GM06990 (cell line): ENCODE measurements around the gene PPP1R3C.

Experiments used
- DNase-seq: peaks from one replicate; pipeline ENCODE4 v3.0.0-alpha.2; 2011; ENCODE audit not compliant: insufficient read length; ENCODE audit errors: extremely low read depth
- H3K27me3 ChIP-seq: replicated peaks from 2 replicates; pipeline ENCODE4 v1.6.0; 2011; ENCODE audit warnings: low read length; ENCODE audit not compliant: control insufficient read depth, insufficient read depth
- H3K36me3 ChIP-seq: 2 replicates; pipeline ENCODE4 v1.5.1; 2011; ENCODE audit warnings: low read length; ENCODE audit not compliant: control insufficient read depth, insufficient read depth
- H3K4me3 ChIP-seq: replicated peaks from 2 replicates; pipeline ENCODE4 v1.5.1; 2011; ENCODE audit warnings: low read depth, mild to moderate bottlenecking, control low read depth, low read length
- CTCF ChIP-seq: IDR thresholded peaks from 2 replicates; pipeline ENCODE4 v1.5.1; 2011; ENCODE audit warnings: low read length, control low read depth, mild to moderate bottlenecking, inconsistent platforms; ENCODE audit not compliant: insufficient read depth, poor library complexity, severe bottlenecking

The PPP1R3C gene

GRCh38 chr10:91582153-91582554 lies 50.7 kb downstream of the PPP1R3C start:
- no peak for DNase-seq
- no peaks in the 10 kb centered on the region; the same call in 1 of the 2 replicates for H3K27me3 ChIP-seq
- no peaks in the 10 kb centered on the region for H3K36me3 ChIP-seq
- TF ChIP-seq CTCF: no peak
- no peak overlapping the region for H3K4me3 ChIP-seq

- Histone ChIP-seq H3K36me3 (no peaks in the 10 kb centered on the region), H3K27me3 (no peaks in the 10 kb centered on the region; the same call in 1 of the 2 replicates), H3K4me3 (no peak overlapping the region)
- no peak for TF ChIP-seq CTCF
- DNase-seq: no peak
These were observed 53.4 kb downstream of the PPP1R3C start for GRCh38 chr10:91579329-91579985.
